Measurements from ENCODE around the gene MYLK.

MYLK gene

GRCh38 chr3:123568034-123568433, 316.1 kb downstream of the MYLK start:
- DNase-seq = no peak

GRCh38 chr3:123564056-123564455, 320.1 kb downstream of the MYLK start:
- DNase-seq = no peak

GRCh38 chr3:123562547-123562946, 321.6 kb downstream of the MYLK start:
- DNase-seq = no peak

- no peak for DNase-seq
These were observed 322.9 kb downstream of the MYLK start for GRCh38 chr3:123561188-123561587.
